Endothelial cell of umbilical vein (primary cell): ENCODE measurements around the gene QPCT. TPM values are rescaled to one million over a fixed set of nuclear protein-coding genes. Genes with fewer than 3 reads are reported as not detected.

ENCODE experiments used
- BruUV-seq: library from RNA; stranded (reverse); fragments of 400-500 nt; replicated peaks from 2 replicates; lab custom pipeline; 2021; lab: Mats Ljungman, UMichigan
- CTCF ChIA-PET: fragments of 300-600, 350-600 bp; sonication (Branson Sonifier 250); formaldehyde crosslinking; loops from one replicate; lab custom pipeline; 2021; ENCODE audit warnings: antibody characterized with exemption, inconsistent platforms; lab: Charles Lee
- POLR2A ChIA-PET: fragments of 300-600, 350-600 bp; sonication (Branson Sonifier 250); formaldehyde crosslinking; loops from one replicate; lab custom pipeline; 2021; ENCODE audit warnings: antibody characterized with exemption, inconsistent platforms; lab: Charles Lee
- DNase-seq: peaks from one replicate; pipeline ENCODE4 v3.0.0-alpha.2; 2011; ENCODE audit warnings: low read depth, low spot score
- FAIRE-seq: peaks from 2 replicates; lab custom pipeline; 2011; peaks lifted over from hg19 to GRCh38; lab: Jason Lieb, UNC
- H2AFZ ChIP-seq: 2 replicates; pipeline ENCODE4 v1.6.0; 2012; ENCODE audit warnings: low read depth, low read length, control low read depth, inconsistent platforms
- H3K27ac ChIP-seq: 2 replicates; pipeline ENCODE4 v1.5.1; 2011; ENCODE audit warnings: low read depth, mild to moderate bottlenecking, control low read depth, low read length, moderate library complexity; ENCODE audit not compliant: insufficient read depth
- H3K27me3 ChIP-seq, 2 experiments: 2 replicates each; pipeline versions ENCODE4 v1.6.0 to v1.6.1; 2011; ENCODE audit warnings: low read length in 2 of 2, mixed read lengths in 1 of 2; ENCODE audit not compliant: control insufficient read depth in 2 of 2, insufficient read depth in 2 of 2
- H3K36me3 ChIP-seq, 2 experiments: 2 replicates in 1 of 2; 3 replicates in 1 of 2; pipeline ENCODE4 v1.5.1; 2011; ENCODE audit warnings: low read length in 2 of 2, mild to moderate bottlenecking in 1 of 2, moderate library complexity in 1 of 2; ENCODE audit not compliant: control insufficient read depth in 2 of 2, insufficient read depth in 2 of 2; ENCODE audit errors: extremely low read depth in 1 of 2
- H3K4me1 ChIP-seq: 3 replicates; pipeline ENCODE4 v1.5.1; 2011; ENCODE audit warnings: mild to moderate bottlenecking, low read length; ENCODE audit not compliant: control insufficient read depth, insufficient read depth; ENCODE audit errors: extremely low read depth
- H3K4me2 ChIP-seq: 2 replicates; pipeline ENCODE4 v1.6.1; 2011; ENCODE audit warnings: low read length, control low read depth, mixed read lengths; ENCODE audit not compliant: insufficient read depth
- H3K4me3 ChIP-seq, 3 experiments: fragments of 200-600 bp in 1 of 3; sonication (generic), shearing (Covaris generic) in 1 of 3; replicated peaks in 1 of 3; 2 replicates each; pipeline ENCODE4 v1.5.1; 2011 to 2016; ENCODE audit warnings: control low read depth in 3 of 3, low read length in 3 of 3, mild to moderate bottlenecking in 2 of 3, inconsistent platforms in 1 of 3, low read depth in 1 of 3, moderate library complexity in 1 of 3; ENCODE audit not compliant: insufficient read depth in 1 of 3
- H3K79me2 ChIP-seq: 2 replicates; pipeline ENCODE4 v1.6.0; 2012; ENCODE audit warnings: low read length, inconsistent platforms; ENCODE audit not compliant: control insufficient read depth, insufficient read depth
- H3K9ac ChIP-seq: replicated peaks from 2 replicates; pipeline ENCODE3; 2011; ENCODE audit warnings: low read length, control low read depth; ENCODE audit not compliant: insufficient read depth; ENCODE audit errors: extremely low read depth
- H3K9me1 ChIP-seq: replicated peaks from 3 replicates; pipeline ENCODE4 v1.6.0; 2011; ENCODE audit warnings: mild to moderate bottlenecking, low read length; ENCODE audit not compliant: control insufficient read depth, insufficient read depth; ENCODE audit errors: extremely low read depth
- H3K9me3 ChIP-seq: replicated peaks from 2 replicates; pipeline ENCODE4 v1.5.1; 2012; ENCODE audit warnings: low read length, inconsistent platforms; ENCODE audit not compliant: control insufficient read depth, insufficient read depth
- H4K20me1 ChIP-seq: replicated peaks from 2 replicates; pipeline ENCODE3; 2011; ENCODE audit warnings: mild to moderate bottlenecking, low read length; ENCODE audit not compliant: control insufficient read depth, insufficient read depth; ENCODE audit errors: extremely low read depth
- CTCF ChIP-seq, 2 donors: IDR thresholded peaks; 1 replicate in 1 of 2; 2 replicates in 1 of 2; pipeline ENCODE4 v1.5.1; 2011; ENCODE audit warnings: low read length in 2 of 2, mild to moderate bottlenecking in 2 of 2, moderate library complexity in 2 of 2, control low read depth in 1 of 2, inconsistent platforms in 1 of 2, low read depth in 1 of 2; ENCODE audit not compliant: insufficient read depth in 1 of 2; ENCODE audit errors: extremely low read depth in 1 of 2
- EZH2 ChIP-seq: IDR thresholded peaks from 2 replicates; pipeline ENCODE4 v1.6.1; 2012; ENCODE audit warnings: borderline replicate concordance, low read depth, mild to moderate bottlenecking, moderate library complexity, low read length, inconsistent platforms; ENCODE audit not compliant: severe bottlenecking
- FOS ChIP-seq: IDR thresholded peaks from 2 replicates; pipeline ENCODE4 v1.6.1; 2011; ENCODE audit warnings: mild to moderate bottlenecking, low read length, moderate library complexity, borderline replicate concordance; ENCODE audit not compliant: insufficient read depth
- GATA2 ChIP-seq: IDR thresholded peaks from 2 replicates; pipeline ENCODE4 v1.7.0; 2011; ENCODE audit warnings: low read depth, mild to moderate bottlenecking, moderate library complexity, mixed read lengths, low read length; ENCODE audit not compliant: insufficient read length, insufficient read depth
- JUN ChIP-seq: IDR thresholded peaks from 2 replicates; pipeline ENCODE4 v1.6.1; 2011; ENCODE audit warnings: borderline replicate concordance, low read depth; ENCODE audit not compliant: insufficient read length, insufficient read depth
- MAX ChIP-seq: IDR thresholded peaks from 2 replicates; pipeline ENCODE4 v1.6.1; 2011; ENCODE audit not compliant: insufficient read depth, insufficient read length
- MYC ChIP-seq: IDR thresholded peaks from one replicate; pipeline ENCODE4 v1.6.1; 2011; ENCODE audit warnings: mild to moderate bottlenecking, low read depth, low read length
- POLR2A ChIP-seq: IDR thresholded peaks from 2 replicates; pipeline ENCODE4 v1.6.1; 2012; ENCODE audit warnings: low read depth, mild to moderate bottlenecking, control low read depth, low read length
- POLR2AphosphoS5 ChIP-seq: IDR thresholded peaks from 2 replicates; pipeline ENCODE4 v1.6.1; 2012; ENCODE audit warnings: low read depth, mild to moderate bottlenecking, control low read depth, low read length, moderate library complexity; ENCODE audit not compliant: insufficient read depth
- dilution Hi-C: fragments of 300-500 bp; cut with MboI; formaldehyde crosslinking; loops from one replicate; pipeline ENCODE4 v1.15.0; 2019; ENCODE audit warnings: low sequenced_read_pairs; ENCODE audit not compliant: extremely low pct_ligation_motif_present
- intact Hi-C: fragments of 100-400 bp; cut with micrococcal nuclease; formaldehyde crosslinking; loops from one replicate; pipeline ENCODE4 v1.10.0; 2022
- polyA plus RNA-seq, 4 experiments: library from polyadenylated mRNA; depleted of rRNA in 3 of 4; stranded (reverse) in 3 of 4; unstranded in 1 of 4; fragments of >200 nt; gene quantifications; 2 replicates each; pipeline versions ENCODE4 v1.2.1 to v1.2.3, GENCODE V29; 2011 to 2012; ENCODE audit warnings: missing spikeins in 1 of 4
- total RNA-seq: library from RNA; stranded (reverse); gene quantifications from 2 replicates; pipeline ENCODE4 v1.2.3, GENCODE V29; 2021

The QPCT gene
- total and polyA plus RNA-seq, 2 donors (not counting 3 experiments of a cell fraction or from before 2014, with no cell fraction given): 12.8 to 17.2 TPM

- H3K27me3 ChIP-seq: no peaks in the 10 kb centered on the region
- dilution Hi-C loops: loop anchor here (25.0 kb wide), 1 partner anchor 445 kb away; no protein-coding TSS in a partner anchor
- POLR2A ChIA-PET: no interaction called here
- H3K9me3 ChIP-seq: no peaks in the 10 kb centered on the region
- no peak for FAIRE-seq
- no TSS peak for BruUV-seq
- no peaks in the 10 kb centered on the region for H3K79me2 ChIP-seq
- no peak for TF ChIP-seq POLR2AphosphoS5
- TF ChIP-seq MAX: no peak
- TF ChIP-seq EZH2: no peak
- no peak for TF ChIP-seq CTCF (IDR thresholded peaks at IDR 0.05; ENCODE audit: extremely low read depth in 1 of 2, insufficient read depth in 1 of 2, low read depth in 1 of 2, low read length in 2 of 2)
- no peak for TF ChIP-seq FOS
- TF ChIP-seq MYC: no peak
- TF ChIP-seq JUN: no peak
- no peak for TF ChIP-seq GATA2
- no peak for TF ChIP-seq POLR2A
- H2AFZ ChIP-seq: no peak overlapping the region
- no peaks in the 10 kb centered on the region for H3K36me3 ChIP-seq
- H4K20me1 ChIP-seq: no peaks in the 10 kb centered on the region
- H3K9me1 ChIP-seq: no peaks in the 10 kb centered on the region
- H3K9ac ChIP-seq: no peak overlapping the region
- no peak overlapping the region for H3K4me2 ChIP-seq
- intact Hi-C loops: no loop called here
- no peak overlapping the region for H3K27ac ChIP-seq
- DNase-seq: no peak
- peaks cover 6% of the 10 kb centered on the region for H3K4me1 ChIP-seq
- CTCF ChIA-PET: interaction anchor here (2.8 to 11.8 kb wide), 3 partner anchors 392 to 462 kb away, joined by 10 to 509 read pairs (median 506); no protein-coding TSS in a partner anchor
- no peak overlapping the region for H3K4me3 ChIP-seq
Observed at GRCh38 chr2:37417321-37417720, 72.9 kb downstream of the QPCT start.
